GM21528 (cell line): ENCODE results near the gene CHST8.

ENCODE experiments used
- ATAC-seq: cut with Tn5 transposase; IDR thresholded peaks from one replicate; pipeline ENCODE4 v1.9.1; 2021; ENCODE audit warnings: mild to moderate bottlenecking, moderate library complexity; ENCODE audit not compliant: unreplicated experiment, low FRiP score

The CHST8 gene

GRCh38 chr19:33730858-33731607, 109.3 kb downstream of the CHST8 start:
- no peak for ATAC-seq

DNA sequence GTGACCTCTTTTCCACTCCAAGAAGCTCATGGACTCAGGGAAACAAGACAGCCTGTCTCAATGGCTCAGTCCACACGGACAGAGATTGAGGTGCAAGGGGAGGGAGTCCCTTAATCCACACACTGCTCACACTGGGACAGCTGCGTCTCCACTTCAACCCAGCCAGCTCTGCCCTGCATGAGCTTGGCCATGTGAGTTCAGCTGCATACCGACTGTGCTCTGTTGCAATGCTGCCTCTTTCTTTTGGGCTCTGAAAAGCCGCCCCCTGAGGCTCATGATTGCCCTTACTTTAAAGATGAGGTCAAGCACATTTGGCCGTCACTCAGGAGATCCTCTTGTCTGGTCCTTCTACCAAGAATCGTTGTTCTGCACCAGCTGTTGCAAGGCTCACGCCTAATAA, 110.1 kb downstream of the CHST8 start:
- ATAC-seq, result no peak

DNA sequence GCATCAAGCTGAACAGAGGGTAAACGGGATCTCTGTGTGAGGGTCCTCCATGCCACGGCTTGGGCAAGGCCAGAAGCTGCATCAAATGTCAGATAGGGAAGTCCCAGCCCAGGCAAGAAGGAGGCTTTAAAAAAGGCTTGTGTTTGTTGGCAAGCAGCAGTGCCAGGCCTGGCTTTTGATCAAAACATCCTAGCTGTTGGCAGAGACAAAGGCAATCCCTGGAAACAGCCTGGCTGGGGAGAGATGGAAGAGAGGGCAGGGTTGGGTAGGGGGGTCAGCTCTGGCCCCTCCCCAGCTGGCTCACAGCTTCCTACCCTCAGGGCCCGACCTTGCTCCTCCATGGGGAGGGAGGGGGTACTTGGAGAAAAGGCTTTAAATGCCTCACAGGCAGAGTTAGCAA, 113.2 kb downstream of the CHST8 start:
- ATAC-seq, result no peak

DNA sequence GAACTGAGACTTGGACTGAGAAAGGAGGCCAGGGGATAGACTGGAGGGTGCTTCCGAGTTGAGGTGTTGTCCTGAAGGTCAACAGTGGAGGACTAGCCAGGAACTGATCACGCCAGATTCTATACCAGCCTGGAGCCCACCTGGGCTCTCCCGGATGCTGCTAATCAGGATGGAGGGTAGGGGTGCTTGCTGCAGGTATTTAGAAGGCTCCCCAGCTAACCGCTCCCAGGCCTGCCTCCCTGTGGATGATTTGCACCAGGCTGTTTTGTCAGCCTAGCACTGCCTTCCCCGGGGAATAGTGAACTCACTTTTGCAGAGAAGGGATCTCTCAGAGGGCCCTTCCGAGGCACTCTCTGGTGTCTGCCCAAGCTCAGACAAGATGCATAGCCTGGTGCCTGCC, 114.4 kb downstream of the CHST8 start:
- no peak for ATAC-seq

DNA sequence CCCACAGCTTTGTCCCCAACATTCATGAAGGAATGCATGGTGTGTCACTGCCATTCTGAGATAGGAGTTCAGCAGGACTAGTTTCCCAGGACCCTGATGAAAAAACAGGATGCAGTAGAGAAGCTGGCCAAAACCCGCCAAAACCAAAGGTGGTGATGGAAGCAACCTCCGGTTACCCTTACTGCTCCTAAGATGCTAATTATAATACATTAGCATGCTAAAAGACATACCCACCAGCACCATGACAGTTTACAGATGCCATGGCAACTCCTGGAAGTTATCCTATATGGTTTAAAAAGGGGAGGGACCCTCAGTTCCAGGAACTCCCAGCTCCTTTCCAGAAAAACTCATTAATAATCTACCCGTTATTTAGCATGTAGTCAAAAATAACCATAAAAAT, 115.0 kb downstream of the CHST8 start:
- ATAC-seq, result no peak

- no peak for ATAC-seq
Measured at GRCh38 chr19:33737681-33738371, 116.1 kb downstream of the CHST8 start.

DNA sequence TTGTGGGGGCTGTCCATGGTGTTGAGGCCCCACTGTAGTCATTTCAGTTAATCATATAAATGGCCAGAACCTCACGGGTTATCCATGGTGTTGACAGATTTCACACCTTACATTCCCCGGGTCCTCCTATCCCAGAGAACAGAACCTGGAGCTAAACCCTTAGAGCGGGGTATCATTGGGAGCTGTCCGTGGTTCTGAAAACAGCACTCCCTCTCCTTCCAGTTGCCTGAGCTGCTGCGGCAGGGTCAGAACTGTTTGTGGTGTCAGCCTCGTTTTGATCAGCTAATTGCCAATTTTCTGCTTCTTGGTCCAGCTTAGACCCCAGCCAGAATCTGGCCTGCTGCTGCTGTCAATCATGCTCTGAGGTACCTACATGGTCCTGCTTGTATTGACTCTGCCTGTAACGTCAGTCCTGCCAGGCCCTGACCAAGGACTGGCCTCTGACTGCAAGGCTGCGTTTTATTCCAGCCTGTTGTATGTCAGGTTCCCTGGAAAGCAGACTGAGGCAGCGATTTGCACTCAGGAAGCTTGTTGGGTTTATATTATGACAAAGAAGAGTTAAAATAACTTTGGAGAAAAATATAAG, 119.2 kb downstream of the CHST8 start:
- no peak for ATAC-seq

DNA sequence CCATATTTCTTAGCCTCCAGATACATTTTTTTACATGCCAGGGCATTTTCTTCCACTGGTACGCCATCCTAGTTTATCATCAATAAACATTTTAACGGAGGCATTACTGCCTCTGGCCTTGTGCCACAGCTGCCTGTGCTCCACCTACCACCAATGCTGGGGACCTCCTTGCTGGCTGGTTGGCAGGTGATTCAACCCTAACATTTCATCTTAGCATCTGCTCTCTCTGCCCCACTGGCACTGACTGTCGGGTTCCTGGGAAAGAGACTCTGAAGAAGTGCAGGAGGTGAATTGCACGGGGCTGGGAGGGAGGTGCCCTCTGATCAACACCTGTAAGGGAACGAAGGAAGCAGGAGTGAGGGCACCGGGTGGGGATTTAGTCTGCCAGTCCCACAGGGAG, 123.5 kb downstream of the CHST8 start:
- ATAC-seq, result no peak

DNA sequence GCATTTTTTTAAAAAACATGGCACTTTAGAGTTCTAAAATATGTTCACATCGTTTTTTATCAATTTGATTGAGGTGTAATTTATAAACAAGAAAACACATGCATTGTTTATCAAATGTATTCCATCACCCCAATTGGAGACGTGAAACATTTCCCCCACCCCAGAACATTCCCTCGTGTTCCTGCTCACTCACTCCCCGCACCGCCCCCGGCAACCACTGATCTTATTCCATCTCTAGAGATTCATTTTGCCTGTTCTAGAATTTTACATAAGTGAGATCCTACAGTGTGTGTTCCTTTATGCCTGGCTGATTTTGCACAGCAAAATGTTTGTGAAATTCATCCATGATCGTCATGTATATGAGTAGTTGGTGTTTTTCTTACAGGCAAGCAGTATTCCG, 124.4 kb downstream of the CHST8 start:
- ATAC-seq, result no peak

DNA sequence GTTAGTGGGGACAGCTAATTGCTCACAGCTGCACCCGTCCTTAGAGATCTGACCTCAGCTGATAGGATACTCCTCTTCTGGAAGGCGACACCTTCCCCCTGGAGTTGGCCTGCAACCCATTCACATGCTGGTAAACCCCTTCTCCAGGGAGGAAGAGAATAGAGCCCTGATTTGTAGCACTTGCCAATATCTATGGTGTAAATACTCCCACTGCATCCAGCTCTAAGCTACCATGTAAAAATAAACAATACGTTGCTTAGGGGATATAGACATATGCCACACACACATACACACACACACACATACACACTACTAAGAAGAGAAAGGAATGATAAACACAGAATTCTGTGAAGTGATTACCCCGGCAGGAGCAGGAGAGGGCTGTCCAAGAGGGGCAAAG, 125.5 kb downstream of the CHST8 start:
- ATAC-seq, result no peak

DNA sequence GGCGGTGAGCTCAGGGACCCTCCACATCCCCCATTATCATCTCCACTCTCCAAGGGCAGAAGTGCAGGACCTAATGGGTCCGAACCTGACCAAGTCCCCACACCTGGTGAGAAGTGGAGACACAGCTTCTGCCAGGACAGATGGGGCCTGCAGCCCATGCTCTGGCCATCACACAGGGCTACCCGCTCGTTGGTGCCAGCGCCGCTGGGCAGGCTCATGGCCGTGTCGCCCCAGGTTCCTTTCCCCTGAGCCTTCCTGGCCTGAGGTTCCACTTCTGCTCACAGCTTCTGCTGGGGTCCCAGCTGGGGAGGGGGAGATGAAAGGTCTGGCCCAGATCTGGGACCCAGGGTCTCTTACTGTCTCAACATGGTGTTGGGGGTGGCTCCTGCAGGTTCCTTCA, 126.5 kb downstream of the CHST8 start:
- ATAC-seq, result no peak

GRCh38 chr19:33749016-33749415, 127.3 kb downstream of the CHST8 start:
- no peak for ATAC-seq

- ATAC-seq, result no peak
Measured at GRCh38 chr19:33749619-33750175, 127.9 kb downstream of the CHST8 start.

GRCh38 chr19:33750587-33751435, 129.1 kb downstream of the CHST8 start:
- no peak for ATAC-seq

DNA sequence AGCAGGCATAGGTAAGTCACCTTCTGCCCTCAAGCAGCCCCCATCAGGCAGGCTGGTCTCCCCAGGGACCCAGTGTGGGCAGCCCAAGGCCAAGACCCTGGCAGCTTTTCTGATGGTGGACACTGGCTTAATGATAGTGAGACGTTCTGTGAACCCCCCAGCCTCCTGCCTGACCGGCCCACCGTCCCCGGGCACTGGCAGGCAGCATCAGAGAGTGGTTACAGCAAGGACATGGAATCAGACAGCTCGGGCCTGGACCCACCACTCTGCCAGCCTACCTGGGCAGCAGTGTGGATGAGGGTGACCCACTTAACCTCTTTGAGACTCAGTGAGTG, 129.7 kb downstream of the CHST8 start:
- ATAC-seq, result no peak

DNA sequence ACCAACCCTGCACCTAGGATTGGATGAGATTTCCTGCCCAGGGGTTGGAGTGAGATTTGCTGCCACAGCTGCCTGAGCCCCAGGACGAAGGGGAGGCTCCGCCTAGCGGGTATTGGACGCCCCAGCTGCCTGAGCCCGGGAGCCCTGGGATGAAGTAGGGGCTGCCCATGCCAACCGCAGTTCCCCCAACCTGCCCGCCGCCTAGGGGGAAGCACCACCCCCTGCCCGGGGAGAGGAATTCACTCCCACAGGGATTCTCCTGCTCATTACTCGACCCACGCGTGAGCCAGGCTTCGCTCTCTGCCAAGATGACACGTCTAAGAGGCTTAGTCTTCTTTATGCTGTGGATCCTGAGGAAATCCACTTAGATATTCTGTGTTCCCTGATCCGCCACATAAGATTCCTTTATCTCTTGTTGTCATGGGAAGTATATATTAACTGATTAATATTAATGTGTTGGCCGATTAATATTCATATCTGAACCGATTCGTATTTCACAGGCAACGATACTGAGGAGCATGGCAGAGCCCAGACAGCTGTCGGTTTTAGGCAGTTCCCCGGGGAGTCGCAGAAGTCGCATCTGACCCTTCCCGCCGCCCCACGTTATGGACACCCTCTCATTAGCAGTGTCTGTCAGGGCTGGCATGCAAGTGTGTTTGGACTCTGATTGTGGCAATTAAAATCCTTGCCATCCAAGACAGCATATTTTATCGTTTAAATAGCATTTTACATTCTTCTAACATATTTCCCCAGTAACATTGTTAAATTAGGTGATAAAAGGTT, 130.5 kb downstream of the CHST8 start:
- no peak for ATAC-seq

- no peak for ATAC-seq
Measured at GRCh38 chr19:33752945-33753344, 131.2 kb downstream of the CHST8 start.

DNA sequence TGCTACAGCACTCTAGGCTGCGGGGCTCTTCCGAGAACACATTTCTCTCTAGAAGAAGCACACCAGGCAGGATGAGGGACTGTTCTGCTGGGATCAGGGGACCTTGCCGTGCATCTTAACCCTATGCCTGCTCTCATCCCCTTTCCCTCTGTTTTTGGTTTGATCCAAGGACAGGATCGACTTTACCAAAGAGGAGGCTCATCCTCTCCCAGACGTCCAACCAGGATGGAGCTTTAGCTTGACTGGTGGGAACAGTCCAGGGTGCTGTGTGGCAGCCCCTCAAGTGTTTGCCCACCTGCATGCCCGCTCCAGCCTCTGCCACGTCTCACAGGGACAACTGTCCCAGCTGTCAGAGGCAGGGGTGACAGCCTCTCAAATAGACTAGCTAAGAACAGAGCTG, 132.6 kb downstream of the CHST8 start:
- ATAC-seq, result no peak

GRCh38 chr19:33755099-33756035, 133.6 kb downstream of the CHST8 start:
- no peak for ATAC-seq
